Sigmoid colon (tissue), 3 donors: Measurements from ENCODE around the gene HIVEP3.

Experiments
- POLR2A ChIP-seq, 2 donors: fragments of 450-650 bp; IDR thresholded peaks; one replicate each; pipeline ENCODE4 v1.6.1; 2016; ENCODE audit warnings: antibody characterized with exemption in 2 of 2, mild to moderate bottlenecking in 2 of 2, moderate library complexity in 2 of 2
- TF ChIP-seq, protein P1 (sequence below), 4 experiments: fragments of 450-650 bp in 3 of 4; fragments of 200-600 bp in 1 of 4; IDR thresholded peaks; one replicate each; pipeline ENCODE4 v1.5.1; 2016 to 2019; ENCODE audit warnings: antibody characterized with exemption in 4 of 4, mild to moderate bottlenecking in 3 of 4, moderate library complexity in 2 of 4

DNA sequence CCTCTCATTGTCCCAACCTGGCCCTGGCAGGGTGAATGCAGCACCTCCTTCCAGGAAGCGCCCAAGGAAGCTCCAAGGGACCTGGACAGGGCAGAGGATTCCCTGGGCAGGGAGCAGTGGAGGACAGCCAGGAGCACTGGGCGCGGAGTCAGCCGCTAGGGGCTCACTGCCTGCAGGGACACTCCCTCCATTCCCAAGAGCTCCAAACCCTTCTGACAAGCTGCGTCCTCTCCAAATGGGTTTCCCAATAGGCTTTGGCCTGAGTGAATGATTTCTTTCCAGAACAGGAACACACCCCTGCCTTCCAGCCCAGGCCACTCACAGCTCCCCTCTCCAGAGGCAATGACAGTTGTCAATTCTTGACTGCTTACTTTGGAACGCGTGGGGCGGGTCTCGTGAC lies 305.8 kb downstream of the HIVEP3 start:
- TF ChIP-seq, protein P1, sequence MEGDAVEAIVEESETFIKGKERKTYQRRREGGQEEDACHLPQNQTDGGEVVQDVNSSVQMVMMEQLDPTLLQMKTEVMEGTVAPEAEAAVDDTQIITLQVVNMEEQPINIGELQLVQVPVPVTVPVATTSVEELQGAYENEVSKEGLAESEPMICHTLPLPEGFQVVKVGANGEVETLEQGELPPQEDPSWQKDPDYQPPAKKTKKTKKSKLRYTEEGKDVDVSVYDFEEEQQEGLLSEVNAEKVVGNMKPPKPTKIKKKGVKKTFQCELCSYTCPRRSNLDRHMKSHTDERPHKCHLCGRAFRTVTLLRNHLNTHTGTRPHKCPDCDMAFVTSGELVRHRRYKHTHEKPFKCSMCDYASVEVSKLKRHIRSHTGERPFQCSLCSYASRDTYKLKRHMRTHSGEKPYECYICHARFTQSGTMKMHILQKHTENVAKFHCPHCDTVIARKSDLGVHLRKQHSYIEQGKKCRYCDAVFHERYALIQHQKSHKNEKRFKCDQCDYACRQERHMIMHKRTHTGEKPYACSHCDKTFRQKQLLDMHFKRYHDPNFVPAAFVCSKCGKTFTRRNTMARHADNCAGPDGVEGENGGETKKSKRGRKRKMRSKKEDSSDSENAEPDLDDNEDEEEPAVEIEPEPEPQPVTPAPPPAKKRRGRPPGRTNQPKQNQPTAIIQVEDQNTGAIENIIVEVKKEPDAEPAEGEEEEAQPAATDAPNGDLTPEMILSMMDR (IDR thresholded peaks at IDR 0.05), result no peak
- no peak for TF ChIP-seq POLR2A (IDR thresholded peaks at IDR 0.05)
